SH-SY5Y (cell line): ENCODE measurements around the gene RREB1.

Source experiments
- GATA2 ChIP-seq: IDR thresholded peaks from 2 replicates; pipeline ENCODE4 v1.6.1; 2011; ENCODE audit warnings: mild to moderate bottlenecking, low read depth, low read length
- GATA3 ChIP-seq: IDR thresholded peaks from 2 replicates; pipeline ENCODE4 v1.6.1; 2011; ENCODE audit warnings: low read depth, mild to moderate bottlenecking, low read length, moderate library complexity

GRCh38 chr6:7106752-7107577 is 796 bp upstream of the RREB1 start:
- TF ChIP-seq GATA2 = no peak
- no peak for TF ChIP-seq GATA3
